ENCODE data around the gene KIAA1217. TPM values are rescaled to one million over a fixed set of nuclear protein-coding genes. Genes with fewer than 3 reads are reported as not detected.

KIAA1217 gene
- polyA plus RNA-seq, 1 donor from 2014 or later = 0.22 TPM

GRCh38 chr10:24272374-24272773 lies 63.4 kb downstream of the KIAA1217 start:
- no peak overlapping the region for H3K4me3 ChIP-seq (ENCODE audit: low read length)
- H2AFZ ChIP-seq (ENCODE audit: low read depth, low read length) = no peak overlapping the region
- H3K79me2 ChIP-seq (replicated peaks; ENCODE audit: insufficient read depth, low read length) = no peaks in the 10 kb centered on the region
- no peaks in the 10 kb centered on the region for H3K27me3 ChIP-seq (ENCODE audit: insufficient read depth, low read depth, low read length)
- no peaks in the 10 kb centered on the region for H3F3A ChIP-seq (ENCODE audit: insufficient read depth, low read length, poor library complexity, severe bottlenecking)
- no peaks in the 10 kb centered on the region for H4K20me1 ChIP-seq (ENCODE audit: insufficient read depth)
- no peaks in the 10 kb centered on the region for H3K36me3 ChIP-seq (ENCODE audit: insufficient read depth, low read length)
- H3K27ac ChIP-seq (ENCODE audit: low read length) = no peak overlapping the region
- no peak overlapping the region for H3K9ac ChIP-seq (ENCODE audit: low read length)
- no peak overlapping the region for H3K4me2 ChIP-seq (ENCODE audit: low read length)
- TF ChIP-seq TAF1 (IDR thresholded peaks at IDR 0.05; ENCODE audit: low read depth) (no peak), POLR2AphosphoS5 (IDR thresholded peaks at IDR 0.05) (no peak), EZH2 (IDR thresholded peaks at IDR 0.05; ENCODE audit: borderline replicate concordance, insufficient read depth, low read length, poor library complexity, severe bottlenecking) (no peak), EP300 (conservative IDR thresholded peaks at IDR 0.05; ENCODE audit: poor library complexity, severe bottlenecking) (no peak), REST (IDR thresholded peaks at IDR 0.05; ENCODE audit: borderline replicate concordance) (no peak), MXI1 (conservative IDR thresholded peaks at IDR 0.05; ENCODE audit: poor library complexity, severe bottlenecking) (no peak), SMC3 (conservative IDR thresholded peaks at IDR 0.05; ENCODE audit: poor library complexity) (no peak), RAD21 (conservative IDR thresholded peaks at IDR 0.05) (no peak)
- TF ChIP-seq, protein P1, sequence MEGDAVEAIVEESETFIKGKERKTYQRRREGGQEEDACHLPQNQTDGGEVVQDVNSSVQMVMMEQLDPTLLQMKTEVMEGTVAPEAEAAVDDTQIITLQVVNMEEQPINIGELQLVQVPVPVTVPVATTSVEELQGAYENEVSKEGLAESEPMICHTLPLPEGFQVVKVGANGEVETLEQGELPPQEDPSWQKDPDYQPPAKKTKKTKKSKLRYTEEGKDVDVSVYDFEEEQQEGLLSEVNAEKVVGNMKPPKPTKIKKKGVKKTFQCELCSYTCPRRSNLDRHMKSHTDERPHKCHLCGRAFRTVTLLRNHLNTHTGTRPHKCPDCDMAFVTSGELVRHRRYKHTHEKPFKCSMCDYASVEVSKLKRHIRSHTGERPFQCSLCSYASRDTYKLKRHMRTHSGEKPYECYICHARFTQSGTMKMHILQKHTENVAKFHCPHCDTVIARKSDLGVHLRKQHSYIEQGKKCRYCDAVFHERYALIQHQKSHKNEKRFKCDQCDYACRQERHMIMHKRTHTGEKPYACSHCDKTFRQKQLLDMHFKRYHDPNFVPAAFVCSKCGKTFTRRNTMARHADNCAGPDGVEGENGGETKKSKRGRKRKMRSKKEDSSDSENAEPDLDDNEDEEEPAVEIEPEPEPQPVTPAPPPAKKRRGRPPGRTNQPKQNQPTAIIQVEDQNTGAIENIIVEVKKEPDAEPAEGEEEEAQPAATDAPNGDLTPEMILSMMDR (IDR thresholded peaks at IDR 0.05; ENCODE audit: poor library complexity, severe bottlenecking) = no peak
- H3K9me2 ChIP-seq (ENCODE audit: insufficient read depth, low read length) = no peaks in the 10 kb centered on the region
- H3K9me3 ChIP-seq (ENCODE audit: low read length) = no peaks in the 10 kb centered on the region

DNA sequence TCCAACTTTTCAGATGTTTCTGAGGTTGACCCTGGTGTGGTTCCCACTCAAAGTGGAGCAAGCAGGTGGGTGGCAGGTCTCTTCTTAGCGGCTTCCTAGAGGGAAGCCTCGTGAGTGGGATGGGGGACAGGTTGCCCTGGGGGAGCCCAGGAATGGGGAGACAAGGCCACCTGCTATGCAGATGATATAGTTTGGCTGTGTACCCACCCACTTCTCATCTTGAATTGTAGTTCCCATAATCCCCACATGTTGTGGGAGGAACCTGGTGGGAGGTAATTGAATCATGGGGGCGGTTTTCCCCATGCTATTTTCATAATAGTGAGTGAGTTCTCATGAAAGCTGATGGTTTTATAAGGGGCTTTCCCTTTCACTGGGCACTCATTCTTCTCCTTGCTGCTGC lies 68.3 kb downstream of the KIAA1217 start:
- TF ChIP-seq RAD21 (conservative IDR thresholded peaks at IDR 0.05) (no peak), EP300 (conservative IDR thresholded peaks at IDR 0.05; ENCODE audit: poor library complexity, severe bottlenecking) (no peak), REST (IDR thresholded peaks at IDR 0.05; ENCODE audit: borderline replicate concordance) (no peak), POLR2AphosphoS5 (IDR thresholded peaks at IDR 0.05) (no peak), MXI1 (conservative IDR thresholded peaks at IDR 0.05; ENCODE audit: poor library complexity, severe bottlenecking) (no peak), TAF1 (IDR thresholded peaks at IDR 0.05; ENCODE audit: low read depth) (no peak)
- TF ChIP-seq, protein P1 (IDR thresholded peaks at IDR 0.05; ENCODE audit: poor library complexity, severe bottlenecking) = no peak
- Histone ChIP-seq H3K9me3 (ENCODE audit: low read length) (no peaks in the 10 kb centered on the region), H3K4me3 (ENCODE audit: low read length) (no peak overlapping the region), H3K27ac (ENCODE audit: low read length) (no peak overlapping the region), H3F3A (ENCODE audit: insufficient read depth, low read length, poor library complexity, severe bottlenecking) (no peaks in the 10 kb centered on the region), H3K9ac (ENCODE audit: low read length) (no peak overlapping the region), H3K79me2 (replicated peaks; ENCODE audit: insufficient read depth, low read length) (no peaks in the 10 kb centered on the region), H3K36me3 (ENCODE audit: insufficient read depth, low read length) (no peaks in the 10 kb centered on the region), H2AFZ (ENCODE audit: low read depth, low read length) (no peak overlapping the region), H3K9me2 (ENCODE audit: insufficient read depth, low read length) (no peaks in the 10 kb centered on the region), H3K27me3 (ENCODE audit: insufficient read depth, low read depth, low read length) (no peaks in the 10 kb centered on the region), H4K20me1 (ENCODE audit: insufficient read depth) (no peaks in the 10 kb centered on the region), H3K4me2 (ENCODE audit: low read length) (no peak overlapping the region)
